GDM1 (cell line): ENCODE results near the gene KPNA6.
"Not testable (repeated sequence)": the region's sequence is repeated elsewhere in the genome, so short reads cannot be mapped to it uniquely, and the experiment has no call there.

Source experiments
- DNase-seq: peaks from one replicate; lab custom pipeline; 2025; lab: John Stamatoyannopoulos, UW

KPNA6 gene

DNA sequence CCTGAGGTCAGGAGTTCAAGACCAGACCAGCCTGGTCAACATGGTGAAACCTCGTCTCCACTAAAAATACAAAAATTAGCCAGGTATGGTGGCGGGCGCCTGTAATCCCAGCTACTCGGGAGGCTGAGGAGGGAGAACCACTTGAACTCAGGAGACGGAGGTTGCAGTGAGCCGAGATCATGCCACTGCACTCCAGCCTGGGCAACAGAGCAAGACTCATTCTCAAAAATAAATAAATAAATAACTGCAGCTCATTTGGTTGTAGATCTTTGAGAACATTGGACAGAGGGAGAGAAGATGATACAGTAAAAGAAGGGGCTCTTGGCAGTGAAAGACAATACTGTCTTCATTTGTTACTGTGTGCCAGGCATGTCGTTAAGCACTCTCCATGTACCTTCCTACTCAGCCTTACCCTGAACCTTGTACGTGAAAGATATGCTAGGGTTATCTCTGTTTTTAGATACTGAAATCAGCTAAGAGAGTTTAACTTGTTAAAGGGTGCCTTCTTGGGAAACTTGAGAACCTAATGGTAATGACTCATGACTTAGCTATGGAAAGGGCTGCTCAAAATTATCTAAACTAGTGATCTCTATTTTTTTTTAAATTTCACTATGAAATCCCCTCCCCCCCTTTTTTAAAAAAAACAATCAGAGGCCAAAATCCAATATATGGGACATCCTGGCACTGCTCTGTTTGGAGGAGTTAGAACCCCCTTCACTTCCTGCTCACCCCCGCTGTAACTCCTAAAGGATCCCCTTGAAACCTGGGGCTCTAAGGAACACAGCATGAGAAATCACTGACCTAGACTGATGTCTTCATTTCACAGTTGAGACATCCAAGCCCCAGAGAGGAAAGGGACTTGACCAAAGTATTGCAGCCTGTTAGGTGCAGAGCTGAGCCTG is 6.8 kb upstream of the KPNA6 start:
- DNase-seq, result no peak

DNA sequence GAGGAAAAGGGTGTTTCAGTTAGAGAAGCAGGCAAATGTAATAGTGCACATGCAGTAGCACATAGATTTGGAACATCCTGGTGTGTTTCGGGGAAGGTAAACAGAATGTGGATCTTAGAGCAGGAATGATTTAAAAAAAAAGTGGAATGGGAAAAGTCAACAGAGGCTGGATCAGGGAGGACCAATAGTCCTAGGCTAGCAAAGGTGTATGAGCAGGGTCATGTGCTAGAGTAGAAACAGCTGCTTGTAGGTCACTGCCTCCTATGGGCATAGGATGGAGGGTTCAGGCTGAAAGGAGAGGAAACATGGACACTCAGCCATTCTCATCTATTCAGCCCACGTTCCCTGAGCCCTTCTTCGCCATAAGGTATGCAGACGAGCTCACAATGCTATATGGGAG is 3.7 kb upstream of the KPNA6 start:
- DNase-seq, result no peak

DNA sequence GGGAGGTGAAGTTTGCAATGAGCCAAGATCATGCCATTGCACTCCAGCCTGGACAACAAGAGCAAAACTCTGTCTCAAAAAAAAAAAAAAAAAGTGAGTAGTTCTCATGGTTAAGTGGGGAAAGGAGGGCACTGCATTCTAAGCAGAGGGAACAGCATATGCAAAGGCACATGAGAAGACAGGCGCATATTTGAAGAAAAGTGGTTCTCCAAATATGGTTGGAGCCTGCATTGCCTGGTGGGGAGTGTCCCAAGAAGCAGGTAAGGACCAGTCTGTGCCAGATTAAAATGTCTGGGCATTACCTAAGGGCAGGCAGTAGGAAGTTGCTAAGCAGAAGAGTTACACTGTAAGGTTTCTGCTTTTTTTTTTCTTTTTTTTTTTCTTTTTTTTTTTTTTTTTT is 2.5 kb upstream of the KPNA6 start:
- DNase-seq, result no peak

DNA sequence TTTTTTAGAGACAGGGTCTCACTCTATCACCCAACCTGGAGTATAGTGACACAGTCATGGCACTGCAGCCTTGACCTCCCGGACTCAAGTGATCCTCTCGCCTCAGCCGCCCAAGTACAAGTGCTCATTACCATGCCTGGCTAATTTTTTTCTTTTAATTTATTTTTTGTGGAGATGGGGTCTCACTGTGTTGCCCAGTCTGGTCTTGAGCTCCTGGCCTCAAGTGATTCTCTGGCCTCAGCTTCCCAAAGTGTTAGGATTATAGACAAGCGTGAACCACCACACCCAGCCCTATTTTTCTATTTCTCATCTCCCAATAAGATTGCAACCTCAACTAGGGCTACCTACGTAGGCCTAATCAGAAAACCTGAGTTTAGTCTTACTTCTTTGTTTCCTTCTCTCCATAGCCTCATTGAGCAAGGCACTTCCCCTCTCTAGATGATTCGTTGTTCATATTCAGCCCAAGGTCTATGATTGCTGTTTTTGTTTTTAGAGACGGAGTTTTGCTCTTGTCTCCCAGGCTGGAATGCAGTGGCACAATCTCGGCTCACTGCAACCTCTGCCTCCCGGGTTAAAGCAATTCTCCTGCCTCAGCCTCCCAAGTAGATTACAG is 1.1 kb upstream of the KPNA6 start:
- no peak for DNase-seq

DNA sequence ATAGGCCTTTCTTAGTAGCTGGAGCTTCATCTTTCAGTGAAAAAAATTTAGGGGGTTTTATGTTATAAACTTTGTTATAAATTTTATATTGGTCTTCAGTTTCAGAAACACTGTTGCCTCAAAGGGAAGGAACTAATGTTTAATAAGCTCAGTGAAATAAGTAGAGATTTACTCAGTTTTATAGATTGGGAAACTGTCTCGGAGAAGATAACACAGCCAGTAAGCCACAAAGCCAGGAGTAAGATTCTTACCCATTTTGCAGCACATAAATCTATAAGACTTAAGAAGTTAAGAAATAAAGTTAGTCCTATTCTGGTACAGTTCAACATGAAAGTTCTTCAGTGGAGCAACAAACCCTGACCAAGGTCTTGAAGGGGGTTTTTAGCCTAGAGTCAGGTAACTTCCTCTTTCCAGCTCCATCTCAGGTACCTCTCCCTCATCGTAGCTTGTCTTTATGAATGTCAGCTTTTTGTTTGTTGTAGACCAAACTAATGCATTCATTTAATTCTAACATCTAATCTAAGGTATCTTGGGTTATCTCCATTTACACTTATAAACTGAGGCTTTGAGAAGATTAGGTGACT is 3.3 kb downstream of the KPNA6 start:
- no peak for DNase-seq

DNA sequence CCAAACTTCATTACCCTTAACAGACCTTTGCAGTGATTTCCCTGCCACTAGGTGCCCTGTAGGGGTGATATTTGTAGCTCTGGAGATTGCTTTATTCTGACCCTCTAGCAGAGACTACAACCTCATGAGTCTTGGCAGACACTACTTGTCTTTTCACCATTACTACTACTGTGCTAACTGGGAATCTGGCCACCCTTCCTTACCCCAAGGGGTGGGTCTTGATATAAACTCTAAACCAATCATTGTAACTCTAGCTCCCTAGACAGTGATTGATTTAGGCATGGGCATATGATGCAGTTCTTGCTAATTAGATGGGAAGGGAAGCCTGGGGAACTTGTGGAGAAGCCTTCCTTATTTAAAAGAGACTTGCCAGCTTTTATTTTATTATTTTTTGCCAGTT is 3.9 kb downstream of the KPNA6 start:
- DNase-seq, result no peak

DNA sequence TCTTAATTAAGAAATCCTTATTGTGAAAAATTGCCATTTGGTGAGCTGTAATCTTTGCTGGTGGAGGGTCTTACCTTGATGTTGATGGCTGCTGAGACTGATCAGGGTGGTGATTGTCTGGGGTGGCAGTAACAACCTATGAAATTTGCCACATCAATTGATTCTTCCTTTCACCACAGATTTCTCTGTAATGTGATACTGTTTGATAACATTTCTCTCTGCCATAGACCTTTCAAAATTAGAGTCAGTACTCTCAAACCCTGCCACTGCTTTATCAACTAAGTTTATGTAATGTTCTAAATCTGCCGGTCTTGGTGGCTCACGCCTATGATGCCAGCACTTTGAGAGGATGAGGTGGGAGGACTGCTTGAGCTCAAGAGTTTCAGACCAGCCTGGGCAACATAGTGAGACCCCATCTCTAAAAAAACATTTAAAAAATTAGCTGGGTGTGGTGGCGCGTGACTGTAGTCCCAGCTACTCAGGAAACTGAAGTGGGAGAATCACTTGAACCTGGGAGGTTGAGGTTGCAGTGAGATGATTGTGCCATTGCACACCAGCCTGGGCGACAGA is 5.0 kb downstream of the KPNA6 start:
- DNase-seq, result no peak

DNA sequence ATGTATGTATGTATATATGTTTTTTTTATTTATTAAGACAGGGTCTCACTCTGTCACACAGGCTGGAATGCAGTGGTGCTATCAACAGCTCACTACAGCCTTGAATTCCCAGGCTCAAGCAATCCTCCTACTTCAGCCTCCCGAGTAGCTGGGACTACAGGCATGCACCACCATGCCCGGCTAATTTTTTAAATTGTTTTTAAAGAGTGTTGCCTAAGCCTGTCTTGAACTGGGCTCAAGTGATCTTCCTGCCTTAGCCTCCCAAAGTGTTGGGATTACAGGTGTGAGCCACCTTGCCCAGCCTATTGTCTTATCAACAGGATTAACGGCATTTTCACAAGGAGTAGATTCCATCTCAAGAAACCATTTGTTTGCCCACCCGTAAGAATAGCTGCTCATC is 5.6 kb downstream of the KPNA6 start:
- not testable (repeated sequence) for DNase-seq

DNA sequence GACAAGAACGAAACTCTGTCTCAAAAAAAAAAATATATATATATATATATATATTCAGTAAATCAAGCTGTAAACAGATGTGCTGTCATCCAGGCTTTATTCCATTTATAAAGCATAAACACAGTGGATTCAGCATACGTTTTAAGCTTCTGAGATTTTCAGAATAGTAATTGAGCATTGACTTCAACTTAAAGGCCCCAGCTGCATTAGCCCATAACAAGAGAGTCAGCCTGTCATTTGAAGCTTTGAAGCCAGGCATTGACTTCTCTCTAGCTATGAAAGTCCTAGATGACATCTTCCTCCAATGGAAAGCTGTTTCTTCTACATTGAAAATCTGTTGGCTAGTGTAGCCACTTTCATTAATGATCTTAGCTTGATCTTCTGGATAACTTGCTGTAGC is 6.6 kb downstream of the KPNA6 start:
- DNase-seq, result no peak

DNA sequence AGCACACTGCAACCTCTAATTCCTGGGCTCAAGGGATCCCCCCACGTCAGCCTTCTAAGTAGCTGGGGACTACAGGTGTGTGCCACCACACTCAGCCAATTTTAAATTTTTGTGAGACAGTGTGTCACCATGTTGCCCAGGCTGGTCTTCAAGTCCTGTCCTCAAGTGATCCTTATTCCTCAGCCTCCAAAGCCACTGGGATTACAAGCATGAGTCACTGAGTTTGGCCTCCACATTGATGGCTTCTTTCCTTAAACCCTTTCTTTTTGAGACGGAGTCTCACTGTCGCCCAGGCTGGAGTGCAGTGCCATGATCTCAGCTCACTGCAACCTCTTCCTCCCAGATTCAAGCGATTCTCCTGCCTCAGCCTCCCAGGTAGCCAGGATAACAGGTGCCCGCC is 7.6 kb downstream of the KPNA6 start:
- no peak for DNase-seq

DNA sequence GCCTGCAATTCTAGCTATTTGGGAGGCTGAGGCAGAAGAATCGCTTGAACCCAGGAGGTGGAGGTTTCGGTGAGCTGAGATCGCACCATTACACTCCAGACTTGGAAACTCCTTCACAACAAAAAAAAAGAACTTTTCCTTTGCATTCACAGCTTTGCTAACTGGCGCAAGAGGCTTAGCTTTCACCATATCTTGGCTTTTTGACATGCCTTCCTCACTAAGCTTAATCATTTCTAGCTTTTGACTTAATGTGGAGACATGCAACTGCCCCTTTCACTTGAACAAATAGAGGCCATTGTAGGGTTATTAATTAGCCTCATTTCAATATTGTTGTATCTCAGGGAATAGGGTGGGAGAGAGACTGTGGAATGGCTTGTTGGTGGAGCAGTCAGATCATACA is 8.7 kb downstream of the KPNA6 start:
- no peak for DNase-seq

DNA sequence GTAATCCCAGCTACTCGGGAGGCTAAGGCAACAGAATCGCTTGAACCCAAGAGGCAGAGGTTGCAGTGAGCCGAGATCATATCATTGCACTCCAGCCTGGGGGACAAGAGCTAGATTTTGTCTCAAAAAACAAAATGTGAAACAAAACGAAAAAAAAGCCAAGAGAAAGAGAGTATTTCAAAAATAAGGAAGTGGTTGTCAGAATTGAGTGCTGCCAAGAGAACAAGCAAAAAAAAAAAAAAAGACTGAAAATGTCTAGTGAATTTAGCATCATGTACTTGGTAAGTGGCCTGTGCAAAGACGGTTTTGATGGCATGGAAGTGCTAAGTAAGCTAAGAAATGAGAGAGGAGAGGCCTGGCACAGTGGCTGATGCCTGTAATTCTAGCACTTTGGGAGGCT is 14.3 kb downstream of the KPNA6 start:
- DNase-seq, result no peak

DNA sequence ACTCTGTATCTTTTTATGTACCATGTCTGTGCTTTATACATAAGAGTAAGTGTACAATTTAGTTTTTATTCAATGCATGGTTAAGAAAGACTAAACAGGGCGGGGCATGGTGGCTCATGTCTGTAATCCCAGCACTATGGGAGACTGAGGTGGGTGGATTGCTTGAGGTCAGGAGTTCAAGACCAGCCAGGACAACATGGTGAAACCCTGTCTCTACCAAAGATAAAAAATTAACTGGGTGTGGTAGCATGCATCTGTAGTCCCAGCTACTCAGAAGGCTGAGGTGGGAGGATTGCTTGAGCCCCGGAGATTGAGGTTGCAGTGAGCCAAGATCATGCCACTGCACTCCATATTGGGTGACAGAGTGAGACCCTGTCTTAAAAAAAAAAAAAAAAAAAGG is 15.5 kb downstream of the KPNA6 start:
- DNase-seq, result not testable (repeated sequence)

DNA sequence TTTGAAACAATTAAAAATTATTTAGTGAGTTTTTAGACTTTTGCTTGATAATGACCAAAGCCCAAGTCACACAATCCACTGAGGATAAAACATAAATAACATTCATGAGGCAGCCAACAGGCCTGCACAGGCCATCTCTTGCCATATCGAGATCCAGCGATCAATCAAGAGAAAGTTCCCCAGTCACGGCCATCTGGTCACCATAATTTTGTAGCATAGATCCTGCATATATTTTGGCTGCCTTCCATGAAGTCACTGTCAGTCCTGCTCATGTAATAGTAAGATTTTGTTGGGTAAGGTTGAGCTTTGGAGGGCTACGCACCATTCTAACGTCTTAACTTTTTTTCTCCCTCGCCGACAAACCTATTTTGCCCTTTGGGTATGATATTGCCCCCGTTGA is 17.5 kb downstream of the KPNA6 start:
- DNase-seq, result no peak

DNA sequence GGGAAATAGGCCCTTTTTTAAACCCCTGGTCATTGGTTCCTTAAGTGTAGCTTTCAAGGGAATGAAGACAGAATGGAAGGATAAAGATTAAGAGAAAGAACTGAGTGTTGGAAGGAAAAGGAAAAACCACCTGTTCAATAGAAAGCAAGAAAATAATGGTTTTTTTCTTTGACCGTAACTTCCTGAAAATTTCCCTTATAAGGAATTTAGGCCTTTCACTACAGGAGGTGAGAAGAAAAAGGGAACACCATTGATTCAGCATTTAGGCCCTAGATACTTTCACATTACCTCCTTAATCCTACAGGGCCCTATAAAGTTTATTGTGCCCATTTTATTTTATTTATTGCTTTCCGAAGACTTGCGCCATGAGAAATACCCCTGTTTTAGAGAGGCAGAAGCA is 18.9 kb downstream of the KPNA6 start:
- no peak for DNase-seq

DNA sequence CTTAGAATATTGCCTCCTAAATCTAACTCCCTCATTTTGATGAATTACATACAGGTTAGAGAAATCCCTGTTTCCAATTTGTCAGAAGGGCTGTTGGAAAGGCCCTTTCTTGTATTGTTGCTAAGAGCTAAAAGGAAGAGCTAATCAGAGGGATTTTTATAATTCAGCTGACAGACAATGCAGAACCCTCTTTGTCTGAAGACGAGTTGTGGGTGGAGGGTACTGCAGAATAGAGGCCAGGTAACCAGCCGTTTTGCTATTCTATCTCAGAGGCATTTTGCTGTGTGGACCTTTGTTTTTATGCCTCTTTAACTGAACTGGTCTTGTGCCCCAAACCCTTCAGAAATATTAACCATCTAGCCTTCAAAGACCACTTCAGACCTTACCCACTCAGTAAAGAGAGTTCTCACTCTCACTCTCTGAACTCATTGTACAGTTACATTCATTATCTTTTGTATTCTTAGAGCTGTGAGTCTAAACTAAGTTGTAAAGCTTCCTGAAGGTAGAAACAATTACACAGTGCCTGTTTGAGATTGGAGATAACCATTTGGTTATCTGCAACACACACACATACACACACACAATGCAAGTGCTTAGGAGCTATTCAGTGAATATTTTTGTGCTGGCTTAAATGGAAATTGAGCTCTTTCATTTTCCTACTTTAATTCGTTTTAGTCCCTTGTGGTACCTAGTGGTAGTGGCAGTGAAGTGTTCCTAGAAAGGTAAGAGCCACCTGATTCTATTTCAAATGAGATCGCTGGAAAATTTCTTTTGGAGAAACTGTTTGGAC is 19.7 kb downstream of the KPNA6 start:
- no peak for DNase-seq

DNA sequence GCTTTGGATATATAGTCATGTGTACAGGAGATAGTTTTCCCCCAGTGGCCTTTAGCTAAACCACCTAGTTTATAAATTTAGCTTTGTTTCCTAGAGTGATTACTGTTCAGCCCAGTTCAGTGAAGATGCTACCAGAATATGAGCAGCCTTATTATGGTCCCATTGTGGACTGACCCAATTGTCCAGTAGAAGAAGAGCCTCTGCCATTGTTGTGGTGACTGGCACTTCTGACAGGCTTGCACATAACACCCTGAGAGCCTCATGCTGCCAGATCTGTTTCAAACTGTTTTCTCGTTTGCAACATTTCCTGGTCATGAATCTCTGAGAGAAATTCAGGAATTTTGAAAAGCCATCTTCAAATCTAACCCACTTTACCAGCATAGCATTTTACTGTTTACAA is 20.6 kb downstream of the KPNA6 start:
- no peak for DNase-seq

DNA sequence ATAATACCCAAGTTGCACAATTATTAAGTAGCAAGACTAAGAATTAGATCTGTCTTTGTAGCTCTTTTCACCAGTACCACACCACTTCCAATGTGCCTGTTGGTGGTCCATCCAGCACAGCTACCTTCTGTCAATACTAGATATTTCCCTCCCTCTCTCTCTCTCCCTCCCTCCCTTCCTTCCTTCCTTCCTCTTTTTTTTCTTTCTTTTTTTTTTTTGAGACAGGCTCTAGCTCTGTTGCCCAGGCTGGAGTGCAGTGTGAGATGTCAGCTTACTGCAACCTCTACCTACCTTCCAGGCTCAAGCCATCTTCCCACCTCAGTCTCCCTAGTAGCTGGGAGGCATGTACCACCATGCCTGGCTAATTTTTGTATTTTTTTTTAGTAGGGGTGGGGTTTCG is 21.1 kb downstream of the KPNA6 start:
- DNase-seq, result no peak

DNA sequence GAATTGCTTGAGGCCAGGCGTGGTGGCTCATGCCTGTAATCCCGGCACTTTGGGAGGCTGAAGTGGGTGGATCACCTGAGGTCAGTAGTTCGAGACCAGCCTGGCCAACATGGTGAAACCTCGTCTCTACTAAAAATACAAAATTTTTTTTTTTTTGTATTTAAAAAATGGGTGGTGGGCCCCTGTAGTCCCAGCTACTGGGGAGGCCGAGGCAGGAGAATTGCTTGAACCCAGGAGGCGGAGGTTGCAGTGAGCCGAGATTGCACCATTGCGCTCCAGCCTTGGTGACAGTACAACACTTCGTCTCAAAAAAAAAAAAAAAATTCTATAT is 26.1 kb downstream of the KPNA6 start:
- DNase-seq, result not testable (repeated sequence)

DNA sequence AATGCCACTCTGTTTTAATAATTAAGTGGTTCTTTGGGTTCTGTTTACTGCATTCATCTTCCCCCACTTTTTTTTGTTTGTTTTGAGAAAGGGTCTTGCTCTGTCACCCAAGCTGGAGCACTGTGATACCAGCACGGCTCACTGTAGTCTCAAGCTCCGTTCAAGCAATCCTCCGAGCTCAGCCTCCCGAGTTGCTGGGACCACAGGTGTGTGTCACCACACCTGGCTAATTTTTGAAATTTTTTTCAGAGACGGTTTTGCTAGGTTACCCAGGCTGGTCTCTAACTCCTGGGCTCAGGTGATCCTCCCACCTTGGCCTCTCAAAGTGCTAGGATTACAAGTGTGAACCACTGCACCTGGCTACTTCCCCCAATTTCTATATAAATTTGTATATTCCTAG is 29.3 kb downstream of the KPNA6 start:
- no peak for DNase-seq

DNA sequence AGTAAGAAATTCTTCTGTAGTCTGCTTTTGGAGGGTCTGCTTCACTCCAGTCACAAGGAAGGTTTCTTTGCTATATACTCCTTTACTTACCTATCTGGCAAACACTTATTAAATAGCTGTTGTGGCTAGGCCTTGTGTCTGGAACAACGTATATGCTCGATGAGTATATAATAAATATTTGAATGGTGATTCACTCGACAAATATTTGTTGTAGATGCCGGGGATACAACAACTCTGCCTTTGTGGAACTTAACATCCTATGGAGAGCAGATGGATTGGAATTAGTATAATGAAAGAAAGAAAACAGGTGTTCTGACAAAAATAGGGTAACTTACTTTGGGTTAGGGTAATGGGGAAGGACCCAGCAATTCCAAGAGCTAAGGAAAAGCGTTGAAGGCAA is 31.1 kb downstream of the KPNA6 start:
- no peak for DNase-seq
